ENCODE measurements around the gene USP14.

Gene USP14

DNA sequence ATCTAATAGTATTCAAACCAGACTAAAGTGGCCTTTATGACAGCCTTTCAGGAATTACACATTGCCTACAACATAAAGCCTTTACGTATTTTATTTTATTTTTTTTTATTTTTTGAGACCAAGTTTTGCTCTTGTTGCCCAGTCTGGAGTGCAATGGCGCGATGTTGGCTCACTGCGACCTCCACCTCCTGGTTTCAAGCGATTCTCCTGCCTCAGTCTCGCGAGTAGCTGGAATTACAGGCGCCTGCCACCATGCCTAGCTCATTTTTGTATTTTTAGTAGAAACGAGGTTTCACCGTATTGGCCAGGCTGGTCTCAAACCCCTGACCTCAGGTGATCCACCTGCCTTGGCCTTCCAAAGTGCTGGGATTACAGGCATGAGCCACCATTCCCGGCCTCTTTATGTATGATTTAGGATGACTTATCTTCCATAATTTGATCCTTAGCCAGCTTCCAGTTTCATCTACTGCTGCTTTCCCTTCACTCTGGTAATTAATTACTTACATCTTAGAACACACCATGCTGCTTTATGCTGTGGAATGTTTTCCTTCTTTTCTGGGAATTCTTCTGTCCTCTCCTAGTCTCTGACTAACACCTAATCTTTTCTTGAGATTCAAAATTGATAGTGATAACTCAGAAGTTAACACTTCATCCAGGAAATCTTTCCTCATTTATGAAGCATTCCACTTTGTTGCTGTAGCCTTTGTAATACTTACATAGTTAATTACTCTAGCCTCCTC lies 2.6 kb downstream of the USP14 start:
- DNase-seq, result no peak

DNA sequence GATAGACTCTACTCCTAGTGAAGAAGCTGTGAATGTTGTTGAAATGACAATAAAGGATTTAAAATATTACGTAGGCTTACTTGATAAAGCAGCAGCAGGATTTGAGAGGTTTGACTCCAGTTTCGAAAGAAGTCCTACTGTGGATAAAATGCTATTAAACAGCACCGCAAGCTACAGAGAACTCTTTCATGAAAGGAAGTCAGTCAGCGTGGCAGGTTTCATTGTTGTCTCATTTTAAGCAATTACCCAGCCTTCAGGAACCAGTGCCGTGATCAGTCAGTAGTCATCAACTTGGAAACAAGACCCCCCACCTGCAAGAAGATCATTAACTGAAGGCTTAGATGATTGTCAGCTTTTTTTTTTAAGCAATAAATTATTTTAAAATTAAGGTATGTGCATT lies 14.0 kb downstream of the USP14 start:
- DNase-seq, result no peak

DNA sequence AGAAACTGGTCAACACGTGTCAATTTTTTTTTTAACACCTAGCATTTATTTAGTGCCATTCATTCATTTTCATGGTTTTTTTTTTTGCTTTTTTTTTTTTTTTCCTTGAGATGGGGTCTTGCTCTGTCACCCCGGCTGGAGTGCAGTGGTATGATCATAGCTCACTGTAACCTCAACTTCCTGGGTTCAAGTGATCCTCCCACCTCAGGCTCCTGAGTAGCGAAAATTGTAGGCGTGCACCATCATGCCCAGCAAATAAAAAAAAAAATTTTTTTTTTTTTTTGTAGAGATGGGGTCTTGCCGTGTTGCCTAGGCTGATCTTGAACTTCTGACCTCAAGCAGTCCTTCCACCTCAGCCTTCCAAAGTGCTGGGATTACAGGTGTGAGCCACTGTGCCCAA lies 21.1 kb downstream of the USP14 start:
- no peak for DNase-seq

DNA sequence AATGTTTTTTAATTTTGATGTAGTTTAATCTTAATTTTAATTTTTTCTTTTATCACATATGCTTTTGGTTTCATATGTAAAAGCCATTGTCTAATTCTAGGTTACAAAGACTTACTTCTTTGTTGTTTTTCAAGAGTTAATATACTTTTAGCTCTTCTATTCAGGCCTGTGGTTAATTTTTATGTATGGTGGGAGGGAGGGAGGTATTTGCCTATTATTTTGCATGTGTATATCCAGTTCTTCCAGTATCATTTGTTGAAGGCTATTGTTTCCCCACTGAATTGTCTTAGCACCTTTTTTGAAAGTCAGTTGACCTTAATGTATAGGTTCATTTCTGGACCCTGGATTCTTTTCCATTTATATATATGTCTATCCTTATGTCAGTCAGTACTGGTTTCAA lies 23.4 kb downstream of the USP14 start:
- DNase-seq, result no peak

DNA sequence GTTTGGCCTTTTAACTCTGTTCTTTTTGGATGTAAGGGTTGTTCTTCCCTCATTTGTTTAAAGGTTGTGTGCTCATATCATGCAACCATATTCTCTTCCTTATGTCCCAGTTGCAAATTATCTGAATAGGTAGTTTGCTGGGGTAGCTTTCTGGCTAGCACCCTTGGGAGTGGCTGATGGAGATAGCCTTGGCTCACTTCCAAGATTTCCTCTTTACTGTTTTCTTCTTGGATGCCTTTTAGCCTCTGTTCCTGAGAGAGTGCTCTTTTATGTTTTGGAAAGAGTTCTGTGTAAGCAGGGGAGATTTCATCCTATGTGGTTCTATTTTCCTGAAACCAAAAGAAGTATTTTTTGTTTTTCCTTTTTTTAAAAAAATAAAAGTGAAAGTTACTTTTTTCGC lies 25.4 kb downstream of the USP14 start:
- DNase-seq, result no peak

DNA sequence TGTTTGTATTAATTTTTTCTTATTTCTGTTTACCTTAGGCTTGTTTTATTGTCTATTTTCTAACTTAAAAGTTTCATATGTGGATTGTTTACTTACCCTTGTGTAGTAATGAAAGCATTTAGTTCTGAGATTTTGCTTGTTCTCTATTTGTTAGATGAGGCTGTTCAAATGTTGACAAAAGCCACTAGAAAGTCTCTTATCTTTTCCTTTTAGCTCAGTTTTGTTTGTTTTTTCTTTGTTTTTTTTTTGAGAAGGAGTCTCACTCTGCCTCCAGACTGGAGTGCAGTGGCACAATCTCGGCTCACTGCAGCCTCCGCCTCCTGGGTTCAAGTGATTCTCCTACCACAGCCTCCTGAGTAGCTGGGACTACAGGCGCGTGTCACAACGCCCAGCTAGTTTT lies 30.9 kb downstream of the USP14 start:
- no peak for DNase-seq

DNA sequence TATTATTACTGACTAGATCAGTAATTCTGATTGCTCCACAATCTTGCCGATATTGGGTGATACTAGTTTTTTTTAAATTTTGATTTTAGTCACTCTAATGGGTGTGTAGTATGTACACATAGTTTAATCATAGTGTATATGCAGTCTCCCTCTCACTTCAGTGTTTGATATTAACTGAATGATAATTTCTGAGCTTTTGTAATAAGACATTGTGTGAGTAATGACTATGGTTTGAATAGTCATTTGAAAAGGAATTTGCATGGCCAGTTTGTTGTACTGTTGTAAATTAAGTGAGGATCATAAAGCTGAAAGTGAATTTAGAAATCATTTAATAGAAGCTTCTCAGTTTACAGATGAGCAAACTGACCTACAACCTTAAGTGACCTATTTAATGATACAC lies 33.4 kb downstream of the USP14 start:
- no peak for DNase-seq

DNA sequence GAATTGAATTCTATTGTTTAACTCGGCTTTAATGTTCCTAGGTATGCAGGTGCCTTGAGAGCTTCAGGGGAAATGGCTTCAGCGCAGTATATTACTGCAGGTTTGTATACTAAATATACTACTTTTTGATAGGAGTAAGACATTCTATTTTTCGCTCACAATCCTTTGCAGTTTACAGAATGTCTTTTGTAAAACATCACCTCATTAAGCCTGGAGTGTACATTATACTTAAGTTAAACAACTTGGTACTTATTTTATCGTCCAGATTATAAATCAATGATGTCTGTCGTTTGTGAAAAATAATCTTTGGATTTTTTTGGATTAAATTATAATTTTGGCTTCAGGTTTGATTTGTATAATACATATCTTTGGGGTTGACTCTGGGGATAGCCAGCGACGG lies 34.4 kb downstream of the USP14 start:
- DNase-seq, result no peak

DNA sequence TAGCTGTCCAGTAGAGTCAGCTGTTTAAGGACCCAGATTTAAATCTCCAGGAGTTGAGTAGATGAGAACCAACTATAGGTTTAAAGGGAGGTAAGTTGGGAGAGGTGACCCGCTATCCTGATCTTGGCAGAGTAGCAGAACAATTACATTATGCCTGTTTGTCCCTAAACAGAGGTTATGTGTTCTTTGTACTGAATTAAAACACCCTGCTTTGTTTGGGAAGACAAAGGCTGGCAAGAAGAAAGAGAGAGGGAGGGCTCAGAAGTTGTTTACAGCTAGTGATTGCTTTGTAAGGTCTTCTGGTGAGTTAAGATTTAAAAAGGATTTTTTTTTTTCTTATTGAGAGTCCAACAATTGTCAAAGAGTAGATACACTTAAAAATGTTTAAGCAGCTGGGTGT lies 37.3 kb downstream of the USP14 start:
- no peak for DNase-seq

DNA sequence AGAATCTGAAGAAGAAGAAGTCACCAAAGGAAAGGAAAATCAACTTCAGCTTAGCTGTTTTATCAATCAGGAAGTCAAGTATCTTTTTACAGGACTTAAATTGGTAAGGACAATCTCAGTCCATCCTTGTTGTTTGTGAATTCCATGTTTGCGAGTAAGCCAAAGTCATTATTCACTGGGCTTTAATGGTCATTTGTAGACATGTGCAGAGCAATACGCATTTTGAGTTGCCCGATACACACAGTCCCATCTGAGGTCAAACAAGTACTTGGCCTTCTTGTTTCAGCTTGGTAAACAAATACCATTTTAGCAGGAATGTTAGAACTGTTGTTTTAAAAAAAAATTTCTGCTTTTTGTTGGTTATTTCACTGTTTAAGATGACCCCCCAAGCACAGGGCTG lies 40.9 kb downstream of the USP14 start:
- DNase-seq, result no peak

DNA sequence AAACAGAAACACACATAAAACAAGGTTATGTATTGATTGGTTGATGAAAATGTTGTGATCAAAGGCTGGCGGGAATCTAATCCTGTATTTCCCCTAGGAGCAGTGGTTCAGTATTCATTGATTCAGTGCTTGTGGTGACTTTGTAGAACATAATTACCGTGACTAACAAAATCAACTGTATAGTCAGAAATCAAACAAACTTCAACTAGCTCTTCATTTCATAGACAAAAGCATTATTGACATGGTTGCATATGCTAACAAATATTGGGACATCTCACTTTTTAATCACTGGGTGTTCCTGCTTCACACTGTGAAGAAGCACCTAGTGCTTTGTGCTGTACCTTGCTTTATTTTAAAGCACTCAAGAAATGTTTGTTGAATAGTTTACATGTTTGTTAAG lies 41.4 kb downstream of the USP14 start:
- no peak for DNase-seq

DNA sequence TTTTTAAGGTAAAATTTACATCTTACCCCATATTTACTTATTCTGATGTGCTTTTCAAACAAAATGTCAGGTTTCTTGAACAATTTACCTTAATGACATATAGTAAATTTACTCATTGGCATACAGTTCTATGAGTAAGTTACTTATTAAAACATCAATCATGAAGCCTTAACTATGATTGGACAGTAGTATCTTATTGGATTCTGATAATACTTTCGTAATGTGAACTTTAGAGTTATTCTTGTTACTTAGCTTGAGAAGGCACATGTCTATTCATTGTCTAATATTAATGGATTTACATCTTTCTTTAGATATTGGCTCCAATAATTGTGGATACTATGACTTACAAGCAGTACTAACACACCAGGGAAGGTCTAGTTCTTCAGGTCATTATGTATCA lies 51.7 kb downstream of the USP14 start:
- DNase-seq, result no peak

DNA sequence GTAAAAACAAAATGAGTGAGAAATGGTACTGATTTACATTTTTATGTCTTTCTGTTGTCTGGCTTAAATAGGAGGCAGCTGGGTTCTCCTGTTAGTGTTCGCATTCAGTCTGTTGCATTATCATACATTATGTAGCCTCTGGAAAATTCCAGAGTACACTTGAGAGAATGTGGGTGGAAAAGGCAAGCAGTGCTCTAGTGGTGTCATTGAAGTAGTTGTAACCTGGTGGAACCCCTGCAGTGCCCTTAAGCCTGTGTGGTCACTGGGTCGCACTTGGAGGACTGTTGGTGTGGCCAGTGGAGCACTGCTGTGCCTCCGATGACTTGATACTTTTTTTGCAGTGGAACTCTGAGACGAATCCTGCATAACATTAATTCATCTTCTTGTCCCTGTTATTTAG lies 52.4 kb downstream of the USP14 start:
- DNase-seq, result no peak

DNA sequence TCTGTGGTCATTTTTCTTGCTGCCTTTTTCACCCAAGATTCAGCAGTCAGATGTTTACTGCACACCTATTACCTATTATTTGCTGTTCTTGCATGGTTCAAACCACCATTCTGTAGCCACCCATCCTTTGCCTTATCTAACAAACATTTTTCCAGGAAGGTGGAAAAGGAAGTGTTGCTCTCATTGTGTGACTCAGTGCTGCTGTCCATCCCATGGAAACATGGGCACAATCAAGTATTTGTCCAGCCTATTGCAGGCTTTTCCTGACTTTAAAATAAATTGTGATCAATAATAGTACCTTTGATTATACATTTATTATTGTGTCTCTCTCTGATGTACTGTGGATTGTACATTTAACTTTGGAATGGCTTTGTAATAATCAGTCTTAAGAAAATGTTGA lies 53.2 kb downstream of the USP14 start:
- no peak for DNase-seq

DNA sequence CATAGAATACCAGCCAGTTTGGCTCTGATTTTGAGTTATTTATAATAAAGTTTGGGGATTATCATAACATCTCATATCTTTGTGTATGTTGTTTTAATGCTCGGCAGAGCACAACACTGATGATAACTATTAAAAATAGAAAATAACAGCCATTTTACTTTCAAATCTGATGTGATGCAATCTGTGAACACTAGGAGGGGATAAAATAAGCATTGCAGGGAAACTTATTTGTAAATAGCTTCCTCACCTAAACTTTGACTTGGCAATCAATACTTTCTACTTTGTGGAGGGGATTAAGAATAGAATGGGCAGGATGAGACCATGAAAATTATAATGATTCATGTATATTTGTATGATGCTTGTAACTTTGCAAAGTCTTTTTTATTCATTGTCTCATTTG lies 54.4 kb downstream of the USP14 start:
- no peak for DNase-seq

DNA sequence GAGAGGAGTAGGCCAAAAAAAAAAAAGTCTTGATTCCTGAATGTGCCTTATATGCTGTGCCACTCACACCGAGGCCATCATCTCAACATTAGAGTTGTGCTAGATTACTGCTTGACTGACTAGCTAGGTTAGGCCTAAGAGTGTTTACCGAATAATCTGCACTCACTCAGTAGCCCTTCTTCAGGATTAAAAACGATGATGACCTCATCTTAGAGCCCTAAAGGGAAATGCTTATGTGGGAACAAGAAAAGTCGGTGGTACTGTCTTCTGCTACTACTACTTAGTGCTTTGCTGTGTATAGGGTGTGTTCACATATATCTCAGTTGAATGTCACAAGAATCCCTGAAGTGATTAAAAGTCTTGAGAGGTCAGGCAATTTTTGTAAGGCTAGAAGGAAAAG lies 55.1 kb downstream of the USP14 start:
- DNase-seq, result no peak

DNA sequence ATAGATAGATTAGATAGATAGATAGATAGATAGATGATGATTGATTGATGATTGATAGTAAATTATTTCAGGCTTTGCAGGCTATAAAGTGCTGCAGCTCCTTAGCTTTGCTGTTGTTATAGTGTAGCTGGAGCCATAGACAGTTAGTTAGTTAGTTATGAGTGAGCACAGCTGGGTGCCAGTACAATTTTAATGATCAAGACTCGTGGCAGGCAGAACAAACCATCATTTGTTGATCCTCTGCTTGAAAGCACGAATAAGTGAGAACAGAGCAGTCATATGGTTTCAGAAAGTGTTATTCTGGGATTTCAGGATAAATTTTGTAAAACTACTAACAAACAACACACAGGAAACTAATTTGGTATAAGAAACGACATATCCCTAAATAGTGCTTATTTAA lies 55.6 kb downstream of the USP14 start:
- DNase-seq, result no peak

DNA sequence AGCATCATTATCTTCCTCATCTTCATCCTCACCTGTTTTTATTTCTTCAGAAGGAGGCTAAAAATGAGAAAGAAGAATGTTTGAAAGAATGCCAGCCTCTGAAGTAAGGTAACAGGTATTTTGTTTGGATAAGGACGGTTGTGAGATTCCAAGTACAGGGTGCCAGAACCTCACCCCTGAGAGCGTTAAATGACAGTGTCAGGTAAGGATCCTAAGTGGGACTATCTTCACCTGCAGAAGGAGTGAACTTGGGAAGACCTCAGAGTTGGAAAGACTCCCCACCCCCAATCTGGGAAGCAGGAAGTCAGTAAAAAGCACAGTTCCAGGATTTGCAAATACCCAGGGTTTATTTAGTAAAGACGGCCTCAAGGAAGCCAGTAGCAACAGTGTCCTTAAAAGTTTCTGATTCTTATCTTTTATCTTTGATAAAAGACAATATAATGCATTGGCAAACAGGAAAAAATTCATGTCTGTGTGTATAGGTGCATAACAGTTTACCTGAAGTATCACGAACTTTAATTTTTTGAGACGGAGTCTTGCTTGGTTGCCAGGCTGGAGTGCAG lies 57.2 kb downstream of the USP14 start:
- DNase-seq, result no peak

DNA sequence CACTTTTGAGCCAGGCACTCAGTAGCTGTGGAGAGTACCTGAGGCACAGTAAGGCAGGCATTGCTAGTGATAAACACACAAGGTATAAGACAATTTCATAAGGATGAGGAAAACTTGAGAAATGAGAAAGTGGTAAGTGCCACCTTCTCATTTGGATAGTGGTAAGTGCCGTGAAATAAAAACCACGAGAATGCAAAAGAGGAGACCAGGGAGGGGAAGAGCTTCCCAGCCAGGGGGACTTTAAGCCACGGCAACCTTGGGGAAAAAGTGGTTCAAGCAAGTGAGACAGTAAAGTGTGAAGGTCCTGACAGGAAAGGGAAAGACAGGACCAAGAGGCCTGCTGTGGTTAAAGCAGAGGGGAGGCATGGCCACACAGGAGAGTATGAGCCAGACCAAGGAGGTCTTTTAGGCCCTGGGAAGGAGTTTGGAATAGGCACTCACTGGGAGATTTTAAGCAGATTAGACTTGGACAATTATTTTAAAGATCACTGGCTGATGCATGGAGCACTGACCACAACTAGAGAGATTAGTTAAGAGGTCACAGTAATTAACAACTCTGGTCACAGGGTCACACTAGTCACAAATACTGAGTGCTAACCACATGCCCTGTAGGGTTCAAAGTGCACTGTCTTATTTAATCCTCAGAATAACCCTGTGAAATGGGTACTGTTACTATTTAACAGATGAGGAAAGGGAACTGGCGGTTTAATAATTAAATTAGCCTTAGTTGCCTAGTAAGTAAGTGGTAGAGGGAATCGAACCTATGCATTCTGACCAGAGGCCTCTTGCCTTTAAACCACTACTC lies 59.4 kb downstream of the USP14 start:
- no peak for DNase-seq

DNA sequence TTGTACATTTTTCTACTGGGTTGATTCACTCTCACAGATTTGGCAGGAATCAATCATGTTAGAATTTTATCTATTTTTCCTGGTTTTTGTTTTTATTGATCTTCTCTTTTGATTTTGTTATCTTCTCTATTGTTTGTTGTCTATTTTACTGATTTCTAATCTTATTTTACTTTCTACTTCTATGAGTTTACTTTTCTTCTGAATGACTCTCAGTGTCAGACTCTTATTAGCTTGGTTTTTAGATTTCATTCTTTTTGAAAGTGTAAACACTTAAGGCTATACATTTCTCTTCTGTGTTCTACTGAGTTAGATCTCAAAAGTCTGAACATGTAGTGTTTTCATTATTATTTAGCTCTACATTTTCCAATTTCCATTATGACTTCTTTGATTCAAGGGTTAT lies 62.4 kb downstream of the USP14 start:
- no peak for DNase-seq

DNA sequence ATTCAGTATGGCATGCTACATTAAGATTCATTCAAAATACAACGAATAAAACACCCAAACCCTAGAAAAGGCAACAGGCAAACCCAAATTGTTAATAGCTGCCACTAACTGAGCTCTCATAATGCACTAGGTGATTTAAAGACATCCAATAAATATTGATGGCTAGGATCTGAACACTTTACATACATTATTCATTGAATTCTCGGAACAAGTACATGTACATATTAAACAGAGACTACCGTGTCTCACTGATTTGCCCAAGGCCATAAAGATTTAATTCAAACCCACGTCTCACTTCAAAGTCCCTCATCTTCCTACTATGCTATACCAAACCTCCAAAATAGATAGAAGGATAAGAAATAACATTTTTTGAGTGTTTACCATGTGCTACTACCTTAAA lies 67.4 kb downstream of the USP14 start:
- no peak for DNase-seq

DNA sequence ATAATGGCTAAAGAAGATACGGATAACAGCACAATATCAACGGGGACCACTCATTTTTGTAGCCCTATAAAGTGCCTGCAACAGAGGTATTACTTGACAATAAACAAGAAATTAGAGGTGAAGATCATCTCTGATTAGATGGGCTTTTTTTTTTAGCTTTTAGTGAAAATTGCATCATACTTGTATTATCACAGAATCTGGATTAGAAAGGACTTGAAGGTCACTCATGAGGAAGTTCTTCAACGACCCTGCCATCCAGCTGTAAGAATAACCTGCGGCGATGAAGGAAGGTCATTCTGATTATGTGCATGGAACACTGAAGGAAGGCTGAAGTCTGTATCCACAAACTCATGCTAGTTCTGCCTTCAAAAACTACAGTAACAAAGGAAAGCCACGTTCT lies 69.0 kb downstream of the USP14 start:
- DNase-seq, result no peak

DNA sequence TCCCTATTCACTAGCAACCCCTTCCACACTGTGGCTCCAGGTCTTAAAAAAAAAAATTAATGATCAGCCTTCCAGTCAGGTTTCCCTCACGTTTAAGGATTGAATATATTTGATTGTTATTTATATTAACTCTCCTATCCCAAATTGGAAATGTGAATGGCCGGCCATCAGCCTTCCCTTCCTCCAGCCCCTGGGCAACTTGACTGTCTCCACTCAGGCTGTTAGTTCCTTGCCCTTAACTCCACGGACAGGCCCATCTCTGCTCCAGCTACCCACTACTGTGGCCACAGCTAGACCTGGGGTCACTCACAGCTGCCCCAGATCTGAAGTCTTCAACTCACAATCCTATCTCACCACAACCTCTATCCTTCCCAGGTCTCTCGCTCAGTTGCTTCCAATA lies 69.5 kb downstream of the USP14 start:
- DNase-seq, result no peak

DNA sequence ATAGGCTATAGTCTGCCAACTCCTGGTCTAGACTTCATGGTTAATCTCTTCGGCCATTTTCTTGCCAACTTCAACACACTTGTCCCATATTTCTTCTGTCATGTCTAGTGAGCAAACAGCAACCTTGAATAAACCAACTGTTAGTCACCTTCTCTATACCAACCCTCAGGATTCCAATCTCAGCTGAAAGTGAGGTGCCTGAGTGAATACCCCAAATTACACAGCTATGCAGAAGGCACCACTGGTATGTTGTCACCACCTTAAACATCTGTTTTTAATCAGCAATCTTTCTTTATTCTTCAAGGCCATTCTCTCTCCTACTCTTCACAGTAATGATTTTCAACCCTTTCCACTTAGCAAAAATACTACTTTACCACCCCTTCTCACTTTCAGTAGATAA lies 70.2 kb downstream of the USP14 start:
- no peak for DNase-seq

DNA sequence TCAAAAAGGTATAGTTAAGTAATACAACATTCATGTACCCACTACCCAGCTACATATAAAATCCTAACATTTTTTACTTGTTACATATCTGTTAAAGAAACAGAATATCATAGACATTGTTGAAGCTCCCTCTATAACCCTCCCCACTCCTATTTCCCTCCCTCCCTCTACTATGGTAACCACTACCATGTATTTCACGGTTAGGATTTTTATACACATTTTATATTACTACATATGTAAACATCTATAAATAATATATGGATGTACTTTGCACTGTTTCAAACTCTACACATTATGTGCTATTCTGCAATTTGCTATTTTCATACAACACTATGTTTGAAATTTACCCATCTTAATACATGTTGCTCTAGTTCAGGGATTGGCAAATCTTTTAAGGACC lies 73.2 kb downstream of the USP14 start:
- no peak for DNase-seq
